Endothelial cell of umbilical vein (primary cell): ENCODE data around the gene NMNAT3. TPM values are rescaled to one million over a fixed set of nuclear protein-coding genes. Genes with fewer than 3 reads are reported as not detected.

ENCODE experiments used
- BruUV-seq: library from RNA; stranded (reverse); fragments of 400-500 nt; replicated peaks from 2 replicates; lab custom pipeline; 2021; lab: Mats Ljungman, UMichigan
- CTCF ChIA-PET: fragments of 300-600, 350-600 bp; sonication (Branson Sonifier 250); formaldehyde crosslinking; loops from one replicate; lab custom pipeline; 2021; ENCODE audit warnings: antibody characterized with exemption, inconsistent platforms; lab: Charles Lee
- POLR2A ChIA-PET: fragments of 300-600, 350-600 bp; sonication (Branson Sonifier 250); formaldehyde crosslinking; loops from one replicate; lab custom pipeline; 2021; ENCODE audit warnings: antibody characterized with exemption, inconsistent platforms; lab: Charles Lee
- DNase-seq: peaks from one replicate; pipeline ENCODE4 v3.0.0-alpha.2; 2011; ENCODE audit warnings: low read depth, low spot score
- FAIRE-seq: peaks from 2 replicates; lab custom pipeline; 2011; peaks lifted over from hg19 to GRCh38; lab: Jason Lieb, UNC
- H2AFZ ChIP-seq: 2 replicates; pipeline ENCODE4 v1.6.0; 2012; ENCODE audit warnings: low read depth, low read length, control low read depth, inconsistent platforms
- H3K27ac ChIP-seq: 2 replicates; pipeline ENCODE4 v1.5.1; 2011; ENCODE audit warnings: low read depth, mild to moderate bottlenecking, control low read depth, low read length, moderate library complexity; ENCODE audit not compliant: insufficient read depth
- H3K27me3 ChIP-seq, 2 experiments: 2 replicates each; pipeline versions ENCODE4 v1.6.0 to v1.6.1; 2011; ENCODE audit warnings: low read length in 2 of 2, mixed read lengths in 1 of 2; ENCODE audit not compliant: control insufficient read depth in 2 of 2, insufficient read depth in 2 of 2
- H3K36me3 ChIP-seq, 2 experiments: 2 replicates in 1 of 2; 3 replicates in 1 of 2; pipeline ENCODE4 v1.5.1; 2011; ENCODE audit warnings: low read length in 2 of 2, mild to moderate bottlenecking in 1 of 2, moderate library complexity in 1 of 2; ENCODE audit not compliant: control insufficient read depth in 2 of 2, insufficient read depth in 2 of 2; ENCODE audit errors: extremely low read depth in 1 of 2
- H3K4me1 ChIP-seq: 3 replicates; pipeline ENCODE4 v1.5.1; 2011; ENCODE audit warnings: mild to moderate bottlenecking, low read length; ENCODE audit not compliant: control insufficient read depth, insufficient read depth; ENCODE audit errors: extremely low read depth
- H3K4me2 ChIP-seq: 2 replicates; pipeline ENCODE4 v1.6.1; 2011; ENCODE audit warnings: low read length, control low read depth, mixed read lengths; ENCODE audit not compliant: insufficient read depth
- H3K4me3 ChIP-seq, 3 experiments: fragments of 200-600 bp in 1 of 3; sonication (generic), shearing (Covaris generic) in 1 of 3; replicated peaks in 1 of 3; 2 replicates each; pipeline ENCODE4 v1.5.1; 2011 to 2016; ENCODE audit warnings: control low read depth in 3 of 3, low read length in 3 of 3, mild to moderate bottlenecking in 2 of 3, inconsistent platforms in 1 of 3, low read depth in 1 of 3, moderate library complexity in 1 of 3; ENCODE audit not compliant: insufficient read depth in 1 of 3
- H3K79me2 ChIP-seq: 2 replicates; pipeline ENCODE4 v1.6.0; 2012; ENCODE audit warnings: low read length, inconsistent platforms; ENCODE audit not compliant: control insufficient read depth, insufficient read depth
- H3K9ac ChIP-seq: replicated peaks from 2 replicates; pipeline ENCODE3; 2011; ENCODE audit warnings: low read length, control low read depth; ENCODE audit not compliant: insufficient read depth; ENCODE audit errors: extremely low read depth
- H3K9me1 ChIP-seq: replicated peaks from 3 replicates; pipeline ENCODE4 v1.6.0; 2011; ENCODE audit warnings: mild to moderate bottlenecking, low read length; ENCODE audit not compliant: control insufficient read depth, insufficient read depth; ENCODE audit errors: extremely low read depth
- H3K9me3 ChIP-seq: replicated peaks from 2 replicates; pipeline ENCODE4 v1.5.1; 2012; ENCODE audit warnings: low read length, inconsistent platforms; ENCODE audit not compliant: control insufficient read depth, insufficient read depth
- H4K20me1 ChIP-seq: replicated peaks from 2 replicates; pipeline ENCODE3; 2011; ENCODE audit warnings: mild to moderate bottlenecking, low read length; ENCODE audit not compliant: control insufficient read depth, insufficient read depth; ENCODE audit errors: extremely low read depth
- EZH2 ChIP-seq: IDR thresholded peaks from 2 replicates; pipeline ENCODE4 v1.6.1; 2012; ENCODE audit warnings: borderline replicate concordance, low read depth, mild to moderate bottlenecking, moderate library complexity, low read length, inconsistent platforms; ENCODE audit not compliant: severe bottlenecking
- FOS ChIP-seq: IDR thresholded peaks from 2 replicates; pipeline ENCODE4 v1.6.1; 2011; ENCODE audit warnings: mild to moderate bottlenecking, low read length, moderate library complexity, borderline replicate concordance; ENCODE audit not compliant: insufficient read depth
- GATA2 ChIP-seq: IDR thresholded peaks from 2 replicates; pipeline ENCODE4 v1.7.0; 2011; ENCODE audit warnings: low read depth, mild to moderate bottlenecking, moderate library complexity, mixed read lengths, low read length; ENCODE audit not compliant: insufficient read length, insufficient read depth
- JUN ChIP-seq: IDR thresholded peaks from 2 replicates; pipeline ENCODE4 v1.6.1; 2011; ENCODE audit warnings: borderline replicate concordance, low read depth; ENCODE audit not compliant: insufficient read length, insufficient read depth
- MYC ChIP-seq: IDR thresholded peaks from one replicate; pipeline ENCODE4 v1.6.1; 2011; ENCODE audit warnings: mild to moderate bottlenecking, low read depth, low read length
- POLR2A ChIP-seq: IDR thresholded peaks from 2 replicates; pipeline ENCODE4 v1.6.1; 2012; ENCODE audit warnings: low read depth, mild to moderate bottlenecking, control low read depth, low read length
- POLR2AphosphoS5 ChIP-seq: IDR thresholded peaks from 2 replicates; pipeline ENCODE4 v1.6.1; 2012; ENCODE audit warnings: low read depth, mild to moderate bottlenecking, control low read depth, low read length, moderate library complexity; ENCODE audit not compliant: insufficient read depth
- dilution Hi-C: fragments of 300-500 bp; cut with MboI; formaldehyde crosslinking; loops from one replicate; pipeline ENCODE4 v1.15.0; 2019; ENCODE audit warnings: low sequenced_read_pairs; ENCODE audit not compliant: extremely low pct_ligation_motif_present
- intact Hi-C: fragments of 100-400 bp; cut with micrococcal nuclease; formaldehyde crosslinking; loops from one replicate; pipeline ENCODE4 v1.10.0; 2022
- polyA plus RNA-seq, 4 experiments: library from polyadenylated mRNA; depleted of rRNA in 3 of 4; stranded (reverse) in 3 of 4; unstranded in 1 of 4; fragments of >200 nt; gene quantifications; 2 replicates each; pipeline versions ENCODE4 v1.2.1 to v1.2.3, GENCODE V29; 2011 to 2012; ENCODE audit warnings: missing spikeins in 1 of 4
- total RNA-seq: library from RNA; stranded (reverse); gene quantifications from 2 replicates; pipeline ENCODE4 v1.2.3, GENCODE V29; 2021
- TF ChIP-seq, protein P1 (sequence below): IDR thresholded peaks from 2 replicates; pipeline ENCODE4 v1.6.1; 2011; ENCODE audit not compliant: insufficient read depth, insufficient read length
- TF ChIP-seq, protein P2 (sequence below), 2 donors: IDR thresholded peaks; 1 replicate in 1 of 2; 2 replicates in 1 of 2; pipeline ENCODE4 v1.5.1; 2011; ENCODE audit warnings: low read length in 2 of 2, mild to moderate bottlenecking in 2 of 2, moderate library complexity in 2 of 2, control low read depth in 1 of 2, inconsistent platforms in 1 of 2, low read depth in 1 of 2; ENCODE audit not compliant: insufficient read depth in 1 of 2; ENCODE audit errors: extremely low read depth in 1 of 2

The NMNAT3 gene
- total and polyA plus RNA-seq, 2 donors (not counting 3 experiments of a cell fraction or from before 2014, with no cell fraction given): 0.59 to 0.60 TPM

DNA sequence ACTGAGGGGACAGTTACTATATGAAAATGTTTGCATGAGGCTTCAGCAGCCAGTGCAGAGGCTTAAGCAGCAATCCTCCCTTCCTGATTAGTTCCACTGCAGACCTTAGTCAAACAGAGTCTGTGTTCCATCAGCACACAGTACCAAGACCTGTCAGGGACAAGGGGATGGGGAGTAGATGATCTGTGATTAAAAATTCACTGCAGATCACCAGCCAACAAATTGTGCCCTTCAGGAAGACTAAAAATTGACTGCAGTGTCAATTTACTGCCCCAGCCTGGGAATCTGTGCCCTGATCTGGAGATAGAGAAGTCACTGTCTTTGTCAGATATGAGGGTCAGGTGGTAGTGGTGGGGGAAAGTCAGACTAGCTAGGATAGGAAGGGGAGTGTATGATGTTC, 13.8 kb upstream of the NMNAT3 start:
- ChIA-PET CTCF (no interaction called here), POLR2A (no interaction called here)
- DNase-seq (no peak), FAIRE-seq (no peak)
- Histone ChIP-seq H3K9me3 (no peaks in the 10 kb centered on the region), H3K27me3 (no peaks in the 10 kb centered on the region), H3K4me2 (no peak overlapping the region), H4K20me1 (no peaks in the 10 kb centered on the region), H3K4me3 (no peak overlapping the region), H3K9me1 (no peaks in the 10 kb centered on the region), H3K27ac (no peak overlapping the region), H3K79me2 (no peaks in the 10 kb centered on the region), H3K36me3 (no peaks in the 10 kb centered on the region), H2AFZ (no peak overlapping the region), H3K9ac (no peak overlapping the region), H3K4me1 (no peaks in the 10 kb centered on the region)
- dilution Hi-C loops: no loop called here
- intact Hi-C loops: no loop called here
- TF ChIP-seq, protein P1, sequence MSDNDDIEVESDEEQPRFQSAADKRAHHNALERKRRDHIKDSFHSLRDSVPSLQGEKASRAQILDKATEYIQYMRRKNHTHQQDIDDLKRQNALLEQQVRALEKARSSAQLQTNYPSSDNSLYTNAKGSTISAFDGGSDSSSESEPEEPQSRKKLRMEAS: no peak
- no peak for TF ChIP-seq JUN
- TF ChIP-seq MYC: no peak
- no peak for TF ChIP-seq POLR2AphosphoS5
- TF ChIP-seq EZH2: no peak
- TF ChIP-seq, protein P2, sequence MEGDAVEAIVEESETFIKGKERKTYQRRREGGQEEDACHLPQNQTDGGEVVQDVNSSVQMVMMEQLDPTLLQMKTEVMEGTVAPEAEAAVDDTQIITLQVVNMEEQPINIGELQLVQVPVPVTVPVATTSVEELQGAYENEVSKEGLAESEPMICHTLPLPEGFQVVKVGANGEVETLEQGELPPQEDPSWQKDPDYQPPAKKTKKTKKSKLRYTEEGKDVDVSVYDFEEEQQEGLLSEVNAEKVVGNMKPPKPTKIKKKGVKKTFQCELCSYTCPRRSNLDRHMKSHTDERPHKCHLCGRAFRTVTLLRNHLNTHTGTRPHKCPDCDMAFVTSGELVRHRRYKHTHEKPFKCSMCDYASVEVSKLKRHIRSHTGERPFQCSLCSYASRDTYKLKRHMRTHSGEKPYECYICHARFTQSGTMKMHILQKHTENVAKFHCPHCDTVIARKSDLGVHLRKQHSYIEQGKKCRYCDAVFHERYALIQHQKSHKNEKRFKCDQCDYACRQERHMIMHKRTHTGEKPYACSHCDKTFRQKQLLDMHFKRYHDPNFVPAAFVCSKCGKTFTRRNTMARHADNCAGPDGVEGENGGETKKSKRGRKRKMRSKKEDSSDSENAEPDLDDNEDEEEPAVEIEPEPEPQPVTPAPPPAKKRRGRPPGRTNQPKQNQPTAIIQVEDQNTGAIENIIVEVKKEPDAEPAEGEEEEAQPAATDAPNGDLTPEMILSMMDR (IDR thresholded peaks at IDR 0.05; ENCODE audit: extremely low read depth in 1 of 2, insufficient read depth in 1 of 2, low read depth in 1 of 2, low read length in 2 of 2): no peak
- TF ChIP-seq POLR2A: no peak
- no peak for TF ChIP-seq FOS
- no peak for TF ChIP-seq GATA2
- BruUV-seq: no TSS peak
